ENCODE results near the gene EPN2.

Gene EPN2

DNA sequence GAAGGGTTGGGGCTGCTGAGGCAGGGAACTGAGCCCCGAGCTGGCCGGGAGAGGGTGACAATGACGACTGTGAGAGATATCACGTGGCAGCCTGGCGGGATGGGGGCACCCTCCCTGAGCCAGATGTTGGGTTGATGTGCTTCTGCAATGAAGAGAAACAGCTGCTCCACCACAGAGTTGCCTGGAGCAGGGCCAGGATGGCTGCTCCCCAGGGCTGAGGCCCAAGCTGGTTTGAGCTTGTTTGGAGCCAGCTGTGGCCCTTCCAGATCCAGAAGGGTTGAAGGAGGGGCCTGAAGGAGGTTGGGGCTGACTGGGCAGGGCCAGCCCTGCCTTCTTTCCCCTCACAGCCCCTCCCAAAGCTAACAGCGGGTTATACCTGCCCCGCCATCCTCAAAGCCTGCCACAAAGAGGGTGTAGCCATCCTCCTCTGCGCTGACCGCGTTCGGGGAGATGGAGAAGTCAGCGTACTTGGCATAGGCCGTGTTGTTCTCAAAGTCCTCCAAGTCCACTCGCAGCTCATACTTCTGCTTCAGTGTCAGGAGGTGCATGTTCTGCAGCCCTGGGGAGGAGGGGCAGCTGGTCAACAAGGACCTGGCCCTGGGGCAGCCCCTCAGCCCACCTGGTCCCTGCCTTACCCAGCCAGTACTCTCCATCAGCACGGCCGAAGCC lies 147.7 kb downstream of the EPN2 start:
- DNase-seq: no peak

DNA sequence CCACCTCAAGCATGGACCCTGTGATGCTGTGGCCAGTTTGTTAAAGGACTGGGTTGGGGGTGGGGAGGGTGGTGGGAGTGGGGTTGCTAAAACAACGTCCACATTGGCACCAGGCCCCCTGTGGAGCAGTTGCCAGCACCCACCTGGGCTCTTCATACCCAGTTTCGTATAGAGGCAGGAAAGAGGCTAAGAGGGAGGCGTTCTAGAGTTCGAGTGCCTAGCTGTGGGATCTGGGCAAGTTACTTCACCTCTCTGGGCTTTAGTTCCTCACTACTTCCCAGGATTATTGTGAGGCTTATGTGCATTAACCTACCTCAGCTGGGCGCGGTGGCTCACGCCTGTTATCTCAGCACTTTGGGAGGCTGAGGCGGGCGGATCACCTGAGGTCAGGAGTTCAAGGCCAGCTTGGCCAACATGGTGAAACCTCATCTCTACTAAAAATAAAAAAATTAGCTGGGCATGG lies 148.4 kb downstream of the EPN2 start:
- DNase-seq: no peak
